Ishikawa (cell line): ENCODE data around the gene PPT2.

Source experiments
- CEBPB ChIP-seq: IDR thresholded peaks from 2 replicates; pipeline ENCODE4 v1.6.1; 2012
- CREB1 ChIP-seq: IDR thresholded peaks from 2 replicates; pipeline ENCODE4 v1.6.1; 2012; ENCODE audit warnings: low read depth
- EGR1 ChIP-seq: IDR thresholded peaks from 2 replicates; pipeline ENCODE4 v1.6.1; 2012
- EP300 ChIP-seq: IDR thresholded peaks from 2 replicates; pipeline ENCODE4 v1.6.1; 2012; ENCODE audit warnings: borderline replicate concordance
- FOXM1 ChIP-seq: IDR thresholded peaks from 2 replicates; pipeline ENCODE4 v1.6.1; 2012; ENCODE audit warnings: low read depth, borderline replicate concordance
- NFIC ChIP-seq: IDR thresholded peaks from 2 replicates; pipeline ENCODE4 v1.6.1; 2012
- RAD21 ChIP-seq: IDR thresholded peaks from 2 replicates; pipeline ENCODE4 v1.6.1; 2012; ENCODE audit warnings: low read depth
- TAF1 ChIP-seq: IDR thresholded peaks from 2 replicates; pipeline ENCODE4 v1.6.1; 2012; ENCODE audit warnings: low read depth, mild to moderate bottlenecking
- TCF12 ChIP-seq: IDR thresholded peaks from 2 replicates; pipeline ENCODE4 v1.6.1; 2012; ENCODE audit warnings: low read depth
- TEAD4 ChIP-seq: IDR thresholded peaks from 2 replicates; pipeline ENCODE4 v1.6.1; 2012
- YY1 ChIP-seq: IDR thresholded peaks from 2 replicates; pipeline ENCODE4 v1.6.1; 2012; ENCODE audit warnings: low read depth
- ZBTB7A ChIP-seq: IDR thresholded peaks from 2 replicates; pipeline ENCODE4 v1.6.1; 2012; ENCODE audit warnings: low read depth
- TF ChIP-seq, protein P1 (sequence below): IDR thresholded peaks from 2 replicates; pipeline ENCODE4 v1.6.1; 2012; ENCODE audit warnings: low read depth, mild to moderate bottlenecking
- TF ChIP-seq, protein P2 (sequence below): IDR thresholded peaks from 2 replicates; pipeline ENCODE4 v1.6.1; 2012

DNA sequence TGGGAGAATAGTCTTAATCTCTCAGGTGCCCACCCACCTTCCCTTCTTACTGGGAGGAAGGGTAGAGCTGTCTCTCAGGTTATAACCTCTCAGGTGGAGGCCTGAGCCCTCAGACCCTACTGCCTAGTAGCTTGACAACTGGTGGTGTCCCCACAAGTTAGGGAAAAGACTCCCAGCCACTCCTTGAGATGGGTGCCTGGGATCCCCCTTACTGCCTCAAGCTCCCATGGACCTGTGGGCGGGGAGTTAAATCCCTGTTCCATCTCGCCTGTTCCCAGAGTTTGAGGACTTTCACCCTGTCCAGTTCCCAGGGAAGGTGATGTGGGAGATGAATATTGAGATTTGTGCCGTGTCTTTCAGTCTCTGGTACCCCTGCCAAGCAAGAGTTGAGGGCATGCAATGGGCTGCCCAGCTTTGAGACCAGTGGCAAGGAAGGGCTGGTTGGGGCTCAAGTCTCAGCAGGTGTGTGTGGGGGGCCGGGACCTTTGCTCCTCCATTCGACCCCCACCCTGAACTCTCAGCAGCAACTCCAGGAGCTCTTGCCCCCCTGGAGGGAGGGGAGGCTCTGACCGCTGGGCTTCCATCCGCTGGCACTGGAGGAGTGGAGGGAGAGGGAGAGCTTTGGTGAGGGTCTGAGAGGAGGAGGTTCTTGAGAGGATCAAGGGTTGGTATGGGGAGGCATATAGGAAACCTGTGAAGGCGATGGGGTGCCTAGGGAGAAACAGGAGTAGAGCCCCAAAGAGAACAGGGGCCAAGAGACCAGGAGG lies 37.2 kb downstream of the PPT2 start:
- no peak for TF ChIP-seq TEAD4
- no peak for TF ChIP-seq EP300
- TF ChIP-seq YY1, result no peak
- TF ChIP-seq RAD21, result no peak
- TF ChIP-seq, protein P1, sequence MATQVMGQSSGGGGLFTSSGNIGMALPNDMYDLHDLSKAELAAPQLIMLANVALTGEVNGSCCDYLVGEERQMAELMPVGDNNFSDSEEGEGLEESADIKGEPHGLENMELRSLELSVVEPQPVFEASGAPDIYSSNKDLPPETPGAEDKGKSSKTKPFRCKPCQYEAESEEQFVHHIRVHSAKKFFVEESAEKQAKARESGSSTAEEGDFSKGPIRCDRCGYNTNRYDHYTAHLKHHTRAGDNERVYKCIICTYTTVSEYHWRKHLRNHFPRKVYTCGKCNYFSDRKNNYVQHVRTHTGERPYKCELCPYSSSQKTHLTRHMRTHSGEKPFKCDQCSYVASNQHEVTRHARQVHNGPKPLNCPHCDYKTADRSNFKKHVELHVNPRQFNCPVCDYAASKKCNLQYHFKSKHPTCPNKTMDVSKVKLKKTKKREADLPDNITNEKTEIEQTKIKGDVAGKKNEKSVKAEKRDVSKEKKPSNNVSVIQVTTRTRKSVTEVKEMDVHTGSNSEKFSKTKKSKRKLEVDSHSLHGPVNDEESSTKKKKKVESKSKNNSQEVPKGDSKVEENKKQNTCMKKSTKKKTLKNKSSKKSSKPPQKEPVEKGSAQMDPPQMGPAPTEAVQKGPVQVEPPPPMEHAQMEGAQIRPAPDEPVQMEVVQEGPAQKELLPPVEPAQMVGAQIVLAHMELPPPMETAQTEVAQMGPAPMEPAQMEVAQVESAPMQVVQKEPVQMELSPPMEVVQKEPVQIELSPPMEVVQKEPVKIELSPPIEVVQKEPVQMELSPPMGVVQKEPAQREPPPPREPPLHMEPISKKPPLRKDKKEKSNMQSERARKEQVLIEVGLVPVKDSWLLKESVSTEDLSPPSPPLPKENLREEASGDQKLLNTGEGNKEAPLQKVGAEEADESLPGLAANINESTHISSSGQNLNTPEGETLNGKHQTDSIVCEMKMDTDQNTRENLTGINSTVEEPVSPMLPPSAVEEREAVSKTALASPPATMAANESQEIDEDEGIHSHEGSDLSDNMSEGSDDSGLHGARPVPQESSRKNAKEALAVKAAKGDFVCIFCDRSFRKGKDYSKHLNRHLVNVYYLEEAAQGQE, result no peak
- TF ChIP-seq, protein P2, sequence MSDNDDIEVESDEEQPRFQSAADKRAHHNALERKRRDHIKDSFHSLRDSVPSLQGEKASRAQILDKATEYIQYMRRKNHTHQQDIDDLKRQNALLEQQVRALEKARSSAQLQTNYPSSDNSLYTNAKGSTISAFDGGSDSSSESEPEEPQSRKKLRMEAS, result no peak
- TF ChIP-seq CEBPB, result no peak
- TF ChIP-seq TAF1, result no peak
- TF ChIP-seq EGR1, result no peak
- TF ChIP-seq CREB1, result no peak
- TF ChIP-seq NFIC, result no peak
- no peak for TF ChIP-seq TCF12
- no peak for TF ChIP-seq ZBTB7A
- no peak for TF ChIP-seq FOXM1
